ENCODE measurements around the gene ZC3H12D.

ZC3H12D gene

DNA sequence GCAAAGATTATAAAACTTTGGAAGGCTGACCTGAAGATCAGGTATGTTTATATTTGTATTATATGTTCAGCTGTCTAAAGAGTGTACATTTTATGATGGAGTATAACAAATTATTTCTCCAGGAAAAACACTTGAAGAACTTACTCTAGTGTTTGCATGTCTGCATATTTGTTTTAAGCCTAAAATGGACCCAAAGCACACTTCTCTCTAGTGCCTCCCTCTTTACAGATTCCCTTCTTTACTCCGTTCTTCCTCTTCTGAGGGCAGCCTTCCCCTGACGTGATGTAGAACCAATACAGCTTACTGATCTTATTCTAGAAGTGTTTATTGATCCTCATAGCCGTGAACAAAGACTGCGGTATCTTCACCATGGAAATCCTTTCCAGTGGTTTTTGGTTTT is 70.8 kb downstream of the ZC3H12D start:
- Histone ChIP-seq H4K20me1 (ENCODE audit: insufficient read depth, low read length) (no peaks in the 10 kb centered on the region), H3K4me2 (ENCODE audit: insufficient read depth, low read length) (no peak overlapping the region), H2AFZ (ENCODE audit: low read depth, low read length) (no peak overlapping the region), H3K36me3 (ENCODE audit: insufficient read depth, low read length) (peaks cover 28% of the 10 kb centered on the region), H3K79me2 (ENCODE audit: insufficient read depth, low read length) (no peaks in the 10 kb centered on the region), H3K4me1 (ENCODE audit: insufficient read depth, low read length) (no peaks in the 10 kb centered on the region), H3K4me3 (ENCODE audit: low read depth in 1 of 2, low read length in 2 of 2) (no peak overlapping the region), H3K9me3 (ENCODE audit: insufficient read depth, low read length, severe bottlenecking) (no peaks in the 10 kb centered on the region), H3K9ac (ENCODE audit: low read depth, low read length) (no peak overlapping the region), H3K27ac (ENCODE audit: low read length) (no peak overlapping the region), H3K27me3 (ENCODE audit: insufficient read depth, low read length, poor library complexity) (no peaks in the 10 kb centered on the region)
- DNase-seq (no peak), ATAC-seq (ENCODE audit: insufficient read depth, low read depth) (no peak)
- TF ChIP-seq EZH2 (IDR thresholded peaks at IDR 0.05; ENCODE audit: borderline replicate concordance, low read depth, low read length, severe bottlenecking), result no peak
- TF ChIP-seq, protein P1, sequence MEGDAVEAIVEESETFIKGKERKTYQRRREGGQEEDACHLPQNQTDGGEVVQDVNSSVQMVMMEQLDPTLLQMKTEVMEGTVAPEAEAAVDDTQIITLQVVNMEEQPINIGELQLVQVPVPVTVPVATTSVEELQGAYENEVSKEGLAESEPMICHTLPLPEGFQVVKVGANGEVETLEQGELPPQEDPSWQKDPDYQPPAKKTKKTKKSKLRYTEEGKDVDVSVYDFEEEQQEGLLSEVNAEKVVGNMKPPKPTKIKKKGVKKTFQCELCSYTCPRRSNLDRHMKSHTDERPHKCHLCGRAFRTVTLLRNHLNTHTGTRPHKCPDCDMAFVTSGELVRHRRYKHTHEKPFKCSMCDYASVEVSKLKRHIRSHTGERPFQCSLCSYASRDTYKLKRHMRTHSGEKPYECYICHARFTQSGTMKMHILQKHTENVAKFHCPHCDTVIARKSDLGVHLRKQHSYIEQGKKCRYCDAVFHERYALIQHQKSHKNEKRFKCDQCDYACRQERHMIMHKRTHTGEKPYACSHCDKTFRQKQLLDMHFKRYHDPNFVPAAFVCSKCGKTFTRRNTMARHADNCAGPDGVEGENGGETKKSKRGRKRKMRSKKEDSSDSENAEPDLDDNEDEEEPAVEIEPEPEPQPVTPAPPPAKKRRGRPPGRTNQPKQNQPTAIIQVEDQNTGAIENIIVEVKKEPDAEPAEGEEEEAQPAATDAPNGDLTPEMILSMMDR (IDR thresholded peaks at IDR 0.05; ENCODE audit: borderline replicate concordance, extremely low read depth, low read length, poor library complexity, severe bottlenecking), result no peak

- H3K9ac ChIP-seq (ENCODE audit: low read depth, low read length), result no peak overlapping the region
- no peaks in the 10 kb centered on the region for H4K20me1 ChIP-seq (ENCODE audit: insufficient read depth, low read length)
- no peak overlapping the region for H3K4me2 ChIP-seq (ENCODE audit: insufficient read depth, low read length)
- no peaks in the 10 kb centered on the region for H3K79me2 ChIP-seq (ENCODE audit: insufficient read depth, low read length)
- no peak overlapping the region for H3K27ac ChIP-seq (ENCODE audit: low read length)
- H3K9me3 ChIP-seq (ENCODE audit: insufficient read depth, low read length, severe bottlenecking), result no peaks in the 10 kb centered on the region
- no peaks in the 10 kb centered on the region for H3K27me3 ChIP-seq (ENCODE audit: insufficient read depth, low read length, poor library complexity)
- H3K36me3 ChIP-seq (ENCODE audit: insufficient read depth, low read length), result peaks cover 47% of the 10 kb centered on the region
- TF ChIP-seq, protein P1 (IDR thresholded peaks at IDR 0.05; ENCODE audit: borderline replicate concordance, extremely low read depth, low read length, poor library complexity, severe bottlenecking), result no peak
- TF ChIP-seq EZH2 (IDR thresholded peaks at IDR 0.05; ENCODE audit: borderline replicate concordance, low read depth, low read length, severe bottlenecking), result no peak
- ATAC-seq (ENCODE audit: insufficient read depth, low read depth) (no peak), DNase-seq (no peak)
- H3K4me1 ChIP-seq (ENCODE audit: insufficient read depth, low read length), result no peaks in the 10 kb centered on the region
- no peak overlapping the region for H3K4me3 ChIP-seq (ENCODE audit: low read depth in 1 of 2, low read length in 2 of 2)
- H2AFZ ChIP-seq (ENCODE audit: low read depth, low read length), result no peak overlapping the region
Measured at GRCh38 chr6:149410557-149410956, 74.3 kb downstream of the ZC3H12D start.

DNA sequence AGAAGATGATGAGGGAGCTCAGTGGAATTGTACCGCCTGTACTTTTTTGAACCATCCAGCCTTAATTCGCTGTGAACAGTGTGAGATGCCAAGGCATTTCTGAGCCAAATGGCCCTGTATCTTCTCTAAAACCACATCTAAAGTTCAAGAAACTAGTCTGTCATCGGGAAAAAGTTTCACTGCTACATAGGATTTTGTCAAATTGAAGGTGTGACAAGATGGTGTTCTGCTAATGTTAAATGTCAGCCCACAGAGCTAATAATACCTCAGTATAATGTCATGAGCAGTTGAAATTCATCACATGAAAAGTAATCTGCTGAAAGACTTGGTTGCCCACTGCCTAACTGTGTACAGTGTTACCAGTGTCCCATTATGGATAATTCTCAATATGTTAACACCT is 75.2 kb downstream of the ZC3H12D start:
- H3K9me3 ChIP-seq (ENCODE audit: insufficient read depth, low read length, severe bottlenecking), result no peaks in the 10 kb centered on the region
- no peak overlapping the region for H3K4me3 ChIP-seq (ENCODE audit: low read depth in 1 of 2, low read length in 2 of 2)
- no peak overlapping the region for H2AFZ ChIP-seq (ENCODE audit: low read depth, low read length)
- no peaks in the 10 kb centered on the region for H3K27me3 ChIP-seq (ENCODE audit: insufficient read depth, low read length, poor library complexity)
- H4K20me1 ChIP-seq (ENCODE audit: insufficient read depth, low read length), result no peaks in the 10 kb centered on the region
- peaks cover 56% of the 10 kb centered on the region for H3K36me3 ChIP-seq (ENCODE audit: insufficient read depth, low read length)
- TF ChIP-seq EZH2 (IDR thresholded peaks at IDR 0.05; ENCODE audit: borderline replicate concordance, low read depth, low read length, severe bottlenecking), result no peak
- TF ChIP-seq, protein P1 (IDR thresholded peaks at IDR 0.05; ENCODE audit: borderline replicate concordance, extremely low read depth, low read length, poor library complexity, severe bottlenecking), result no peak
- DNase-seq, result no peak
- no peak overlapping the region for H3K27ac ChIP-seq (ENCODE audit: low read length)
- H3K9ac ChIP-seq (ENCODE audit: low read depth, low read length), result no peak overlapping the region
- no peaks in the 10 kb centered on the region for H3K4me1 ChIP-seq (ENCODE audit: insufficient read depth, low read length)
- H3K4me2 ChIP-seq (ENCODE audit: insufficient read depth, low read length), result no peak overlapping the region
- H3K79me2 ChIP-seq (ENCODE audit: insufficient read depth, low read length), result no peaks in the 10 kb centered on the region
- ATAC-seq (ENCODE audit: insufficient read depth, low read depth), result no peak
